B cell (primary cell): ENCODE data around the gene ATP6V1C2. TPM values are rescaled to one million over a fixed set of nuclear protein-coding genes. Genes with fewer than 3 reads are reported as not detected.

ENCODE experiments used
- ATAC-seq: fragments of 200-7000 bp; cut with Tn5 transposase; one replicate; pipeline ENCODE4 v1.10.0; 2021; ENCODE audit warnings: low read depth, mild to moderate bottlenecking, moderate number of reproducible peaks, moderate library complexity
- CTCF ChIA-PET: fragments of 350-600 bp; sonication (Branson Sonifier 250); formaldehyde crosslinking; loops from one replicate; lab custom pipeline; 2021; ENCODE audit warnings: antibody characterized with exemption, inconsistent platforms; lab: Charles Lee
- POLR2A ChIA-PET: fragments of 350-600 bp; sonication (Branson Sonifier 250); formaldehyde crosslinking; loops from one replicate; lab custom pipeline; 2021; ENCODE audit warnings: antibody characterized with exemption; lab: Charles Lee
- DNase-seq: peaks from one replicate; pipeline ENCODE4 v3.0.0; 2013
- H2AFZ ChIP-seq: 2 replicates; pipeline ENCODE4 v1.6.1; 2012; ENCODE audit warnings: mild to moderate bottlenecking, low read depth, low read length; ENCODE audit not compliant: insufficient read depth, poor library complexity, severe bottlenecking
- H3K27ac ChIP-seq, 2 donors: 1 replicate in 1 of 2; 2 replicates in 1 of 2; pipeline ENCODE4 v1.5.1; 2012 to 2013; ENCODE audit warnings: low read length in 2 of 2, mild to moderate bottlenecking in 2 of 2, moderate library complexity in 1 of 2
- H3K27me3 ChIP-seq, 4 experiments: fragments of 200-600 bp in 1 of 4; sonication (generic) in 1 of 4; replicated peaks in 1 of 4; 1 replicate in 2 of 4; 2 replicates in 2 of 4; pipeline versions ENCODE4 v1.6.1 to v1.7.0; 2013 to 2016; ENCODE audit warnings: low read length in 3 of 4, mild to moderate bottlenecking in 2 of 4, mixed read lengths in 1 of 4, moderate library complexity in 1 of 4; ENCODE audit not compliant: insufficient read depth in 4 of 4, control insufficient read depth in 3 of 4; ENCODE audit errors: control extremely low read depth in 1 of 4
- H3K36me3 ChIP-seq, 2 experiments: replicated peaks in 1 of 2; 1 replicate in 1 of 2; 2 replicates in 1 of 2; pipeline versions ENCODE4 v1.6.1 to v1.7.1; 2013; ENCODE audit warnings: low read length in 1 of 2; ENCODE audit not compliant: insufficient read depth in 2 of 2, control insufficient read depth in 1 of 2; ENCODE audit errors: control extremely low read depth in 1 of 2, extremely low read depth in 1 of 2
- H3K4me1 ChIP-seq, 2 donors: fragments of 200-600 bp in 1 of 2; sonication (generic) in 1 of 2; 1 replicate in 1 of 2; 2 replicates in 1 of 2; pipeline versions ENCODE4 v1.5.1 to v1.6.1; 2013 to 2017; ENCODE audit warnings: low read length in 2 of 2; ENCODE audit not compliant: control insufficient read depth in 2 of 2, insufficient read depth in 2 of 2
- H3K4me2 ChIP-seq: replicated peaks from 2 replicates; pipeline ENCODE3; 2012; ENCODE audit warnings: mild to moderate bottlenecking, low read depth, low read length; ENCODE audit not compliant: poor library complexity, severe bottlenecking
- H3K4me3 ChIP-seq, 5 experiments: fragments of 200-600 bp in 1 of 5; sonication (generic) in 1 of 5; 1 replicate in 3 of 5; 2 replicates in 2 of 5; pipeline versions ENCODE4 v1.5.1 to v1.7.0; 2011 to 2016; ENCODE audit warnings: low read length in 4 of 5, mild to moderate bottlenecking in 4 of 5, low read depth in 2 of 5, control low read depth in 1 of 5, moderate library complexity in 1 of 5; ENCODE audit not compliant: insufficient read depth in 1 of 5; ENCODE audit errors: control extremely low read depth in 1 of 5, extremely low read depth in 1 of 5
- H3K79me2 ChIP-seq: fragments of 200-600 bp; sonication (generic); one replicate; pipeline ENCODE4 v1.6.0; 2016; ENCODE audit warnings: low read length; ENCODE audit not compliant: control insufficient read depth, insufficient read depth
- H3K9ac ChIP-seq: fragments of 200-600 bp; sonication (generic); 2 replicates; pipeline ENCODE4 v1.6.1; 2017; ENCODE audit warnings: mild to moderate bottlenecking, low read length, moderate library complexity
- H3K9me3 ChIP-seq, 3 donors: one replicate each; pipeline versions ENCODE4 v1.6.1 to v1.7.1; 2013; ENCODE audit warnings: low read length in 2 of 3; ENCODE audit not compliant: control insufficient read depth in 2 of 3, insufficient read depth in 1 of 3; ENCODE audit errors: control extremely low read depth in 1 of 3
- H4K20me1 ChIP-seq: 2 replicates; pipeline ENCODE4 v1.6.0; 2012; ENCODE audit warnings: mild to moderate bottlenecking, low read length; ENCODE audit not compliant: insufficient read depth, control insufficient read depth, poor library complexity, severe bottlenecking
- H3K27ac Mint-ChIP-seq: one replicate; pipeline ENCODE4 v1.8.0; 2021; ENCODE audit warnings: mixed read lengths
- H3K27me3 Mint-ChIP-seq: one replicate; pipeline ENCODE4 v1.8.0; 2021; ENCODE audit warnings: mixed read lengths
- H3K4me1 Mint-ChIP-seq: one replicate; pipeline ENCODE4 v1.8.0; 2021; ENCODE audit warnings: mixed read lengths
- H3K4me3 Mint-ChIP-seq: one replicate; pipeline ENCODE4 v1.8.0; 2021; ENCODE audit warnings: mixed read lengths
- H3K9me3 Mint-ChIP-seq: one replicate; pipeline ENCODE4 v1.8.0; 2022; ENCODE audit warnings: mixed read lengths; ENCODE audit not compliant: insufficient read depth
- CTCF ChIP-seq: fragments of 200-600 bp; IDR thresholded peaks from one replicate; pipeline ENCODE4 v1.8.0; 2022; ENCODE audit warnings: antibody characterized with exemption, mild to moderate bottlenecking
- EZH2 ChIP-seq: IDR thresholded peaks from 2 replicates; pipeline ENCODE4 v1.6.1; 2012; ENCODE audit warnings: borderline replicate concordance, low read depth, mild to moderate bottlenecking, moderate library complexity, low read length; ENCODE audit not compliant: insufficient read depth, poor library complexity, severe bottlenecking
- WGBS: methylation state at CpG from one replicate; pipeline ENCODE4 v1.1.5; 2013; ENCODE audit warnings: missing lambda C conversion rate; ENCODE audit not compliant: insufficient coverage; 5-methylcytosine and 5-hydroxymethylcytosine counted together
- intact Hi-C: fragments of 100-400 bp; cut with micrococcal nuclease; formaldehyde crosslinking; loops from one replicate; pipeline ENCODE4 v1.10.0; 2022
- polyA plus RNA-seq: library from polyadenylated mRNA; depleted of rRNA; stranded (reverse); fragments of >200 nt; gene quantifications from 2 replicates; pipeline ENCODE4 v1.2.3, GENCODE V29; 2012
- total RNA-seq, 2 donors: library from RNA; stranded (reverse); fragments of 120-200 nt in 1 of 2; gene quantifications; 1 replicate in 1 of 2; 2 replicates in 1 of 2; pipeline versions ENCODE4 v1.2.3 to v1.2.4, GENCODE V29; 2013 to 2022

Gene ATP6V1C2
- total and polyA plus RNA-seq, 2 donors (not counting 1 experiment from before 2014, with no cell fraction given): 0.54 to 4.4 TPM

- H2AFZ ChIP-seq: no peak overlapping the region
- no peak overlapping the region for H3K4me3 ChIP-seq
- no peaks in the 10 kb centered on the region for H3K36me3 ChIP-seq
- POLR2A ChIA-PET: no interaction called here
- H3K27me3 Mint-ChIP-seq: peaks cover 56% of the 10 kb centered on the region
- no peak overlapping the region for H3K4me2 ChIP-seq
- intact Hi-C loops: no loop called here
- no peaks in the 10 kb centered on the region for H4K20me1 ChIP-seq
- 87% methylated on average over 2 of the region's 3 CpGs for WGBS
- TF ChIP-seq CTCF: no peak
- no peak for TF ChIP-seq EZH2
- no peak overlapping the region for H3K27ac ChIP-seq
- peaks cover 12% of the 10 kb centered on the region for H3K4me1 Mint-ChIP-seq
- CTCF ChIA-PET: no interaction called here
- peaks cover 0 to 4% (median 0%) of the 10 kb centered on the region in 3 donors for H3K9me3 ChIP-seq
- no peaks in the 10 kb centered on the region for H3K9me3 Mint-ChIP-seq
- H3K27me3 ChIP-seq: peaks cover 0 to 45% (median 10%) of the 10 kb centered on the region in 4 experiments
- H3K4me1 ChIP-seq: peaks cover 5 to 7% of the 10 kb centered on the region in 2 donors
- no peak for DNase-seq
- H3K79me2 ChIP-seq: no peaks in the 10 kb centered on the region
- no peak overlapping the region for H3K27ac Mint-ChIP-seq
- H3K9ac ChIP-seq: no peak overlapping the region
- ATAC-seq: no peak
- H3K4me3 Mint-ChIP-seq: no peak overlapping the region
Observed at GRCh38 chr2:10829299-10829698, 107.9 kb downstream of the ATP6V1C2 start.

- TF ChIP-seq EZH2 (no peak), CTCF (no peak)
- H3K4me3 Mint-ChIP-seq: no peak overlapping the region
- no peak overlapping the region for H3K27ac Mint-ChIP-seq
- Histone ChIP-seq H3K36me3 (no peaks in the 10 kb centered on the region), H3K27ac (no peak overlapping the region), H4K20me1 (no peaks in the 10 kb centered on the region), H3K9ac (no peak overlapping the region), H3K27me3 (peaks cover 0 to 42% (median 9%) of the 10 kb centered on the region in 4 experiments), H3K4me3 (no peak overlapping the region), H3K4me2 (no peak overlapping the region), H3K79me2 (no peaks in the 10 kb centered on the region), H2AFZ (no peak overlapping the region), H3K9me3 (peaks cover 0 to 4% (median 0%) of the 10 kb centered on the region in 3 donors), H3K4me1 (peaks cover 8 to 9% of the 10 kb centered on the region in 2 donors)
- H3K9me3 Mint-ChIP-seq: no peaks in the 10 kb centered on the region
- ChIA-PET POLR2A (no interaction called here), CTCF (interaction anchor here (0.6 to 4.1 kb wide), 2 partner anchors 12 to 999 kb away, joined by 3 to 19 read pairs; no protein-coding TSS in a partner anchor)
- ATAC-seq: no peak
- H3K4me1 Mint-ChIP-seq: peaks cover 12% of the 10 kb centered on the region
- no peak for DNase-seq
- peaks cover 49% of the 10 kb centered on the region for H3K27me3 Mint-ChIP-seq
- intact Hi-C loops: no loop called here
- WGBS: 91% methylated on average over 6 of the region's 8 CpGs
Observed at GRCh38 chr2:10830203-10830602, 108.8 kb downstream of the ATP6V1C2 start.
